Astrocyte of the cerebellum (primary cell): ENCODE data around the gene CLCF1.

ENCODE experiments used
- DNase-seq: peaks from one replicate; pipeline ENCODE4 v3.0.0-alpha.2; 2011; ENCODE audit warnings: low read depth
- H3K4me3 ChIP-seq: 2 replicates; pipeline ENCODE4 v1.5.1; 2011; ENCODE audit warnings: mild to moderate bottlenecking, low read depth, low read length, moderate library complexity
- in situ Hi-C: cut with HindIII; loops from 2 replicates; pipeline ENCODE4 v1.10.0; 2017; ENCODE audit warnings: low sequenced_read_pairs
- TF ChIP-seq, protein P1 (sequence below): IDR thresholded peaks from 2 replicates; pipeline ENCODE4 v1.5.1; 2012; ENCODE audit warnings: low read length, low read depth, moderate library complexity, mild to moderate bottlenecking; ENCODE audit errors: missing control alignments

CLCF1 gene

DNA sequence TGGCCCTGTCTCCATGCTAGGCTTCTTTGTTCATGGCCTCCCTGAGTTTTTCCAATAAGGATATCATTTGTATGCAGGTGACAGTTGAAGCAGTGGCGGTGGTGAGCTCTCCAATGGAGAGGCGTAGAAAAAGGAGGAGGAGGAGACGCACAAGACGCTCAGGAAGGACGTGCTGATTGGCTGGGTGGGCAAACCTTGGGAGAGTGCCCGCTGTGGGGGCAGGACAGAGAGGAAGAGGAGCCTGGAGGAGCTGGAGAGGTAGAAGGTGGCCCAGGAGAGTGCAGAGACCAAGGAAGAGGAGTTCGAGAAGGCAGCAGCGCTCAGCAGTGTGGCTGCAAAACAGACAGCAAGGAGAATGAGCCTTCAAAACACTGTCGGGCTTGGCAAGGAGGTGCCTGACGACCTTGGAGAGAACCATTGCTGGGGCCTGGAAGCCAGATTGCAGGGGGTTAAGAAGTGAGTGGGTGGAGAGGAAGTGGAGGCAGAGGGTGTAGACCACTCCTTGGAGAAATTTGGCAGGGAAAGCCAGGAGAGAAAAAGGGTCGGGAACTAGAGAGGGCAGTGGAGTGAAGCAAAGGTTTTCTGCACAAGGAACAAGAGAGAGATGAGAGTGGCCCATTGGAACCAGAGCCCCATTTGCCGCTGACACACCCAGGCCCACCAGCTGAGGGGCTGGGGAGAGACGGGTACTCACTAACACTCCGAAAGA lies 7.5 kb downstream of the CLCF1 start:
- TF ChIP-seq, protein P1, sequence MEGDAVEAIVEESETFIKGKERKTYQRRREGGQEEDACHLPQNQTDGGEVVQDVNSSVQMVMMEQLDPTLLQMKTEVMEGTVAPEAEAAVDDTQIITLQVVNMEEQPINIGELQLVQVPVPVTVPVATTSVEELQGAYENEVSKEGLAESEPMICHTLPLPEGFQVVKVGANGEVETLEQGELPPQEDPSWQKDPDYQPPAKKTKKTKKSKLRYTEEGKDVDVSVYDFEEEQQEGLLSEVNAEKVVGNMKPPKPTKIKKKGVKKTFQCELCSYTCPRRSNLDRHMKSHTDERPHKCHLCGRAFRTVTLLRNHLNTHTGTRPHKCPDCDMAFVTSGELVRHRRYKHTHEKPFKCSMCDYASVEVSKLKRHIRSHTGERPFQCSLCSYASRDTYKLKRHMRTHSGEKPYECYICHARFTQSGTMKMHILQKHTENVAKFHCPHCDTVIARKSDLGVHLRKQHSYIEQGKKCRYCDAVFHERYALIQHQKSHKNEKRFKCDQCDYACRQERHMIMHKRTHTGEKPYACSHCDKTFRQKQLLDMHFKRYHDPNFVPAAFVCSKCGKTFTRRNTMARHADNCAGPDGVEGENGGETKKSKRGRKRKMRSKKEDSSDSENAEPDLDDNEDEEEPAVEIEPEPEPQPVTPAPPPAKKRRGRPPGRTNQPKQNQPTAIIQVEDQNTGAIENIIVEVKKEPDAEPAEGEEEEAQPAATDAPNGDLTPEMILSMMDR = no peak
- DNase-seq = no peak
- no peak overlapping the region for H3K4me3 ChIP-seq
- in situ Hi-C loops = no loop called here

GRCh38 chr11:67364783-67365722 lies 8.3 kb downstream of the CLCF1 start:
- in situ Hi-C loops = no loop called here
- DNase-seq = no peak
- TF ChIP-seq, protein P1 = no peak
- no peak overlapping the region for H3K4me3 ChIP-seq

DNA sequence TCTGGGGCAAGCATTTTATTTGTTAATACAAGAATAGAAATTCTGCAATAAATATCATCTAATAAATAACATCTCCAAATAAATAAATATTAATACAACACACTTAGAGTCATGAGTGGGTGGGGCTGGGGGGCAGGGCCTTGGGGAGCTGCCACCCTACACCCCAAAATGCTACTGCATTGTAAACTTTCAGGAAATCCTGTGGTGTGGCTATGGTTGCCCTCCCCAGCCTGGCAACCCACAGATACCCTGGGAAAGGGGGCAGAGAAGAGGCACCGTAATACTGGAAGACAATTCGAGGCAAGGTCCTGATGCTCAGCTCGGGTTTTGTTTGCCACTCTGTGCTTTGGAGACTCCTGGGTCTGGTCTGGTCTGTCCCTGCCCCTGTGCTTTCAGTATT lies 9.2 kb downstream of the CLCF1 start:
- no peak for DNase-seq
- TF ChIP-seq, protein P1 = no peak
- in situ Hi-C loops = no loop called here
- H3K4me3 ChIP-seq = no peak overlapping the region

- no peak overlapping the region for H3K4me3 ChIP-seq
- TF ChIP-seq, protein P1 = no peak
- in situ Hi-C loops = no loop called here
- DNase-seq = no peak
Measured at GRCh38 chr11:67357831-67358670, 15.3 kb downstream of the CLCF1 start.

GRCh38 chr11:67356864-67357561 lies 16.4 kb downstream of the CLCF1 start:
- TF ChIP-seq, protein P1 = peak; percentile 98
- no peak overlapping the region for H3K4me3 ChIP-seq

More at GRCh38 chr11:67356864-67357561, 16.4 kb downstream of the CLCF1 start:
- peak; percentile 73 for DNase-seq
- in situ Hi-C loops = no loop called here
